Tibial nerve (tissue), 4 donors: ENCODE data around the gene TSPAN16.

ENCODE experiments used
- CTCF ChIP-seq, 5 experiments: fragments of 200-600 bp in 3 of 5; fragments of 450-650 bp in 2 of 5; sonication (generic) in 3 of 5; IDR thresholded peaks; one replicate each; pipeline ENCODE4 v1.5.1; 2016 to 2019; ENCODE audit warnings: antibody characterized with exemption in 5 of 5, mild to moderate bottlenecking in 3 of 5, moderate library complexity in 2 of 5
- EP300 ChIP-seq, 2 donors: sonication (generic); formaldehyde crosslinking; IDR thresholded peaks; one replicate each; pipeline ENCODE4 v1.6.1; 2017; ENCODE audit warnings: antibody characterized with exemption in 2 of 2, mild to moderate bottlenecking in 1 of 2
- POLR2A ChIP-seq, 2 donors: fragments of 450-650 bp; IDR thresholded peaks; one replicate each; pipeline ENCODE4 v1.6.1; 2017; ENCODE audit warnings: antibody characterized with exemption in 2 of 2, mild to moderate bottlenecking in 2 of 2, moderate library complexity in 2 of 2

GRCh38 chr19:11332822-11333221 lies 36.9 kb downstream of the TSPAN16 start:
- no peak for TF ChIP-seq POLR2A (IDR thresholded peaks at IDR 0.05)
- TF ChIP-seq CTCF (IDR thresholded peaks at IDR 0.05), result no peak
- TF ChIP-seq EP300 (IDR thresholded peaks at IDR 0.05), result no peak
